Tibial nerve (tissue), 4 donors: ENCODE measurements around the gene RPS4Y1. TPM values are rescaled to one million over a fixed set of nuclear protein-coding genes. Genes with fewer than 3 reads are reported as not detected.

Experiments used
- DNase-seq, 2 donors: peaks; one replicate each; pipeline ENCODE4 v3.0.0-alpha.2; 2019; ENCODE audit warnings: low spot score in 2 of 2
- H3K27ac ChIP-seq, 4 donors: fragments of 200-600 bp; sonication (generic) in 3 of 4; one replicate each; pipeline ENCODE4 v1.5.1; 2017 to 2019; ENCODE audit warnings: mild to moderate bottlenecking in 1 of 4
- H3K27me3 ChIP-seq, 2 donors: fragments of 200-600 bp; sonication (generic) in 1 of 2; one replicate each; pipeline versions ENCODE4 v1.5.1 to v1.6.0; 2017 to 2019
- H3K36me3 ChIP-seq, 3 donors: fragments of 200-600 bp; sonication (generic); one replicate each; pipeline ENCODE4 v1.5.1; 2018 to 2019
- H3K4me1 ChIP-seq, 4 donors: fragments of 200-600 bp; sonication (generic) in 3 of 4; one replicate each; pipeline ENCODE4 v1.5.1; 2017 to 2019
- H3K4me3 ChIP-seq, 4 donors: fragments of 200-600 bp; sonication (generic) in 3 of 4; one replicate each; pipeline ENCODE4 v1.5.1; 2017 to 2019; ENCODE audit warnings: mild to moderate bottlenecking in 1 of 4, moderate library complexity in 1 of 4
- H3K9me3 ChIP-seq, 4 donors: fragments of 200-600 bp; sonication (generic) in 3 of 4; one replicate each; pipeline ENCODE4 v1.5.1; 2017 to 2019
- CTCF ChIP-seq, 5 experiments: fragments of 200-600 bp in 3 of 5; fragments of 450-650 bp in 2 of 5; sonication (generic) in 3 of 5; IDR thresholded peaks; one replicate each; pipeline ENCODE4 v1.5.1; 2016 to 2019; ENCODE audit warnings: antibody characterized with exemption in 5 of 5, mild to moderate bottlenecking in 3 of 5, moderate library complexity in 2 of 5
- EP300 ChIP-seq, 2 donors: sonication (generic); formaldehyde crosslinking; IDR thresholded peaks; one replicate each; pipeline ENCODE4 v1.6.1; 2017; ENCODE audit warnings: antibody characterized with exemption in 2 of 2, mild to moderate bottlenecking in 1 of 2
- POLR2A ChIP-seq, 2 donors: fragments of 450-650 bp; IDR thresholded peaks; one replicate each; pipeline ENCODE4 v1.6.1; 2017; ENCODE audit warnings: antibody characterized with exemption in 2 of 2, mild to moderate bottlenecking in 2 of 2, moderate library complexity in 2 of 2
- WGBS, 2 donors: methylation state at CpG; one replicate each; pipeline ENCODE4 v1.1.5; 2018; 5-methylcytosine and 5-hydroxymethylcytosine counted together
- total RNA-seq, 4 donors: library from RNA; depleted of rRNA; stranded (reverse); fragments of >200 nt; gene quantifications; one replicate each; pipeline ENCODE4 v1.1.0, GENCODE V29; 2016

Gene RPS4Y1
- total RNA-seq, 4 donors from 2014 or later = 0.90 to 247 (median 214) TPM; not detected in 1

DNA sequence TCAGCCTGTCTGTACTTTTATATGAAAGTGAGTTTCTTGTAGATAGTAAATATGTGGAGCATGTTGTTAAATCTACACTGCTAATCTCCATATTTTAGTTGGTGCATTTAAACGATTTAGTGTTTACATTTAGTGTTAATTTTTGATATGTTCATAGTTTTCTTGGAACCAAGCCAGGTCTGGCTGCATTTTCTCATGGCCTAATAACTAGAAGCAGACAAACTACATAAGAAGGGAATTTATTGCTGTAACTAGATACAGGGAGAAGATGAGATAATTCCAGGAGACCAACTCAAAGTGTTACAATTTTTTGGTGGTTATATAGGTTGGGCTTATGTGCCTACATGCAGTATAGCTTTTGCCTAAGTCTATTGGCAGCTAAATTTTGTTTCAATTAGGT is 32.8 kb downstream of the RPS4Y1 start:
- Histone ChIP-seq H3K4me1 (no peaks in the 10 kb centered on the region), H3K4me3 (no peak overlapping the region), H3K27ac (no peak overlapping the region), H3K36me3 (no peaks in the 10 kb centered on the region), H3K9me3 (peaks cover 0 to 4% (median 0%) of the 10 kb centered on the region in 4 donors), H3K27me3 (no peaks in the 10 kb centered on the region)
- no peak for DNase-seq
- WGBS, 2 donors = 13% methylated on average over 1 of the region's 1 CpG; no CpG with 5 or more reads in 1 of the 2 donors
- no peak for TF ChIP-seq EP300 (IDR thresholded peaks at IDR 0.05)
- TF ChIP-seq CTCF (IDR thresholded peaks at IDR 0.05) = no peak
- TF ChIP-seq POLR2A (IDR thresholded peaks at IDR 0.05) = no peak

DNA sequence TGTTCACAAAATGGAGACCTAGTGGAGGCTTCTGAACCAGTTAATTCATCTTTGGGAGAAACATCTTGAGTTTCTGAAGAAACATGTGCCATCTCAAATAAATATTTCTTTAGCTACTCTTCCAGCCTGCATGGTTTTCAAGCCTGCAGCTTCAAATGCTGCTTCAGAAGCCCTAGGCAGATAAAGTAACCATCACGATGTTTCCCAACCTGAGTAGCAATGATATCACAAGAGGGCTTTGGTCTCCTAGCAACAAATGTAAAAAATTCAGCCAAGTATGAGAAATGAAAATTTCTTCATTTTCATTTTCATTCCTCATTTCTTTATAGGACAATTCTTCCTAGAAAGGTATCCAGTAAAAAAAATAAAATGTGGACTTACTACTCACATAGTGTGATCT is 42.2 kb downstream of the RPS4Y1 start:
- Histone ChIP-seq H3K36me3 (no peaks in the 10 kb centered on the region), H3K4me3 (no peak overlapping the region), H3K27ac (no peak overlapping the region), H3K9me3 (no peaks in the 10 kb centered on the region), H3K27me3 (no peaks in the 10 kb centered on the region), H3K4me1 (no peaks in the 10 kb centered on the region)
- 100% methylated on average over 1 of the region's 1 CpG; no CpG with 5 or more reads in 1 of the 2 donors for WGBS, 2 donors
- no peak for DNase-seq
- no peak for TF ChIP-seq POLR2A (IDR thresholded peaks at IDR 0.05)
- no peak for TF ChIP-seq CTCF (IDR thresholded peaks at IDR 0.05)
- TF ChIP-seq EP300 (IDR thresholded peaks at IDR 0.05) = no peak

GRCh38 chrY:2885880-2886279 is 44.5 kb downstream of the RPS4Y1 start:
- Histone ChIP-seq H3K36me3 (no peaks in the 10 kb centered on the region), H3K27me3 (no peaks in the 10 kb centered on the region), H3K27ac (no peak overlapping the region), H3K9me3 (no peaks in the 10 kb centered on the region), H3K4me3 (no peak overlapping the region), H3K4me1 (no peaks in the 10 kb centered on the region)
- no peak for TF ChIP-seq CTCF (IDR thresholded peaks at IDR 0.05)
- no peak for TF ChIP-seq EP300 (IDR thresholded peaks at IDR 0.05)
- no peak for TF ChIP-seq POLR2A (IDR thresholded peaks at IDR 0.05)
- no peak for DNase-seq
- 53% methylated on average over 3 of the region's 3 CpGs; no CpG with 5 or more reads in 1 of the 2 donors for WGBS, 2 donors

GRCh38 chrY:2887386-2887785 is 46.0 kb downstream of the RPS4Y1 start:
- Histone ChIP-seq H3K4me3 (no peak overlapping the region), H3K9me3 (no peaks in the 10 kb centered on the region), H3K36me3 (no peaks in the 10 kb centered on the region), H3K27me3 (no peaks in the 10 kb centered on the region), H3K4me1 (no peaks in the 10 kb centered on the region), H3K27ac (no peak overlapping the region)
- no peak for DNase-seq
- TF ChIP-seq POLR2A (IDR thresholded peaks at IDR 0.05) (no peak), EP300 (IDR thresholded peaks at IDR 0.05) (no peak), CTCF (IDR thresholded peaks at IDR 0.05) (no peak)
- 49% methylated on average over 3 of the region's 5 CpGs; no CpG with 5 or more reads in 1 of the 2 donors for WGBS, 2 donors

GRCh38 chrY:2887955-2888354 is 46.6 kb downstream of the RPS4Y1 start:
- no peak for TF ChIP-seq CTCF (IDR thresholded peaks at IDR 0.05)
- WGBS, 2 donors = 76% methylated on average over 3 of the region's 3 CpGs; no CpG with 5 or more reads in 1 of the 2 donors
- Histone ChIP-seq H3K27me3 (no peaks in the 10 kb centered on the region), H3K27ac (no peak overlapping the region), H3K4me3 (no peak overlapping the region), H3K36me3 (no peaks in the 10 kb centered on the region), H3K9me3 (no peaks in the 10 kb centered on the region), H3K4me1 (no peaks in the 10 kb centered on the region)
- no peak for DNase-seq
